ENCODE measurements around the gene AGO3.
A peak's percentile ranks its signal among the peaks of the same experiment; 100 is the strongest.

AGO3 gene

DNA sequence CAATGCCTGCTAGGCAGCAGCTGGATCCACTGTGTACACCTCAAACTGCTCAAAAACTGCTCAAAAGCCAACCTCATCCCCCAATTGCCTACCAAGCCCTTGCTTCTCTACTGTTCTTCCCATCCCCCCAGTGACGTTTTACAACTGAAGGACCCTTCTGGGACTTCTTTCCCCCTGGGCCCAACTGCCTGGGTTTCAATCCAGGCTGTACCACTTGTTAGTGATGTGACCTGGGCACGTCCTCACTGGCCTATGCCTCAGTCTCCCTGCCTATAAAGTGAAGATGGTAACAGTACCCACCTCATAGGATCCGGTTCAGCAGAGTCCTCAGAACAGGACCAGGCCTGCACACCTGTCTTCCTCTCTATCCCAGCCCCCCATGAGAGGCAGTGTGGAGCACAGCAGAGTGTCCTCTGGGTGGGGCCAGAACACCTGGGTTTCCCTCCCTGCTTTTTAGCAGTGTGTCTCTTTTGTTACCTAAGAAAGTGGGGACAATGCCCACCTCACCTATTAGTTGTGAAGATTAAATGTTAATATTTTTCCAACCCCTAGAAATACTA lies 151.1 kb downstream of the AGO3 start:
- Mint-ChIP-seq H3K27me3 (peaks cover 34% of the 10 kb centered on the region), H3K9me3 (no peaks in the 10 kb centered on the region), H3K4me3 (no peak overlapping the region), H3K4me1 (no peaks in the 10 kb centered on the region), H3K27ac (ENCODE audit: low read depth) (no peak overlapping the region), H3K36me3 (ENCODE audit: insufficient read depth) (peaks cover 1% of the 10 kb centered on the region)
- ATAC-seq (replicated peaks; ENCODE audit: extremely low read depth, poor library complexity, severe bottlenecking), result no peak
- DNase-seq (ENCODE audit: low spot score in 2 of 2), result no peak

DNA sequence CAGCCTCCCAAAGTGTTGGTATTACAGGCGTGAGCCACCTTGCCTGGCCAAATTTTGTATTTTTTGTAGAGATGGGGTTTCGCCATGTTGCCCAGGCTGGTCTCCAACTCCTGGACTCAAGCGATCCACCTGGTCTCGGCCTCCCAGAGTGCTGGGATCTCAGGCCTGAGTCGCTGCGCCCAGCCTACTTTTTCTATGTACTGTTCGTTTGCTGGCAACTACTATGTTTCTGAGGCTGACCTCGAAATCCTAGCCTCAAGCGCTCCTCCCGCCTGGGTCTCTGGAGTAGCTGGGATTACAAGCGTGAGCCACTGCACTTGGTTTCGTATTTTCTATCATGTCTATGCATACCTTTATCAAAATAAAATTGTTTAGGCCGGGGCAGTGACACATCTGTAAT lies 152.3 kb downstream of the AGO3 start:
- Mint-ChIP-seq H3K36me3 (ENCODE audit: insufficient read depth) (peaks cover 1% of the 10 kb centered on the region), H3K27me3 (peaks cover 36% of the 10 kb centered on the region)

DNA sequence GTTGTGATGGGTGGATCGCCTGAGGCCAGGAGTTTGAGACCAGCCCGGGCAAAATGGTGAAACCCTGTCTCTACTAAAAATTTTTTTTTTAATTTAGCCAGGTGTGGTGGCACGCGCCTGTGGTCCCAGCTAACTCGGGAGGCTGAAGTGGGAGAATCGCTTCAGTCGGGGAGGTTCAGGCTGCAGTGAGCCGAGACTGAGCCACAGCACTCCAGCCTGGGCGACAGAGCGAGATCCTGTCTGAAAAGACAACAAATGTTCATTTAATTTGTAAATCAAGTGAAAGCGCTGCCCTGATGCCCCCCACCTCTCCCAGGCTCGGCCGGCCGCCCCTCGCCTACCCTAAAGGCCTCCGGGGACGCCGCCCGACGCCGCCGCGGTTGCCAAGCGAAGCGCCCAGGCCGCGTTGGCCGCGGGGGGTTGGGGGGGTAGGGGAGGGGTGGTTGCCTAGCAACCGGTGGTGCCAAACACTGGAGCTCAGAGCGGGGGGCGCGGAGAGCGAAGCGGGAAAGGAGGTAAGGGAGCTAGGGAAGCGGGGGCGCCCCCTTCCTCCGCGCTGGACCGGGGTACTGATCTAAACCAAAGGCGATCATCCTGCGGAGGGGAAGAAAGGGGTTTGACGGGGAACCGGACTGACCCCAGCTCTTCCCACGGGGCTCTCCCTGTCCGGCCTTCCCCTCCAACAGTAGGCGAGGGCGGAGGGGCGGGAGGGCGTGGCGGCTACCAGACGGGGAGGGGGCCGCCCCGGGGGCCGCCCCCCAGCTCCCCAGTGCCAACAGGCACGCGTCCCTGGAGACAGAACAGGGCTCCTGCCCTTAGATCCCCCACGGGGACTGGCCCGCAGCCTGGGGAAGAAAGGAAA lies 153.0 kb downstream of the AGO3 start, which contains the start of gene TEKT2:
Gene TEKT2, plus strand, starts transcription at position 460 of the 862 bp plus-strand sequence. CDS start 828 bp downstream, outside the sequence.
- Mint-ChIP-seq H3K36me3 (ENCODE audit: insufficient read depth) (peaks cover 4% of the 10 kb centered on the region), H3K4me3 (no peak within 1 kb of the TSS), H3K27ac (ENCODE audit: low read depth) (no peak within 1 kb of the TSS), H3K4me1 (no peaks in the 10 kb centered on the region), H3K27me3 (peaks cover 36% of the 10 kb centered on the region), H3K9me3 (no peaks in the 10 kb centered on the region)
- DNase-seq (ENCODE audit: low spot score in 2 of 2) (no peak), ATAC-seq (replicated peaks; ENCODE audit: extremely low read depth, poor library complexity, severe bottlenecking) (no peak)

More for the DNA sequence above, 152.3 kb downstream of the AGO3 start:
- DNase-seq (ENCODE audit: low spot score in 2 of 2) (no peak), ATAC-seq (replicated peaks; ENCODE audit: extremely low read depth, poor library complexity, severe bottlenecking) (no peak)
- H3K9me3 Mint-ChIP-seq, result no peaks in the 10 kb centered on the region
- no peak overlapping the region for H3K4me3 Mint-ChIP-seq
- no peak overlapping the region for H3K27ac Mint-ChIP-seq (ENCODE audit: low read depth)
- H3K4me1 Mint-ChIP-seq, result no peaks in the 10 kb centered on the region

DNA sequence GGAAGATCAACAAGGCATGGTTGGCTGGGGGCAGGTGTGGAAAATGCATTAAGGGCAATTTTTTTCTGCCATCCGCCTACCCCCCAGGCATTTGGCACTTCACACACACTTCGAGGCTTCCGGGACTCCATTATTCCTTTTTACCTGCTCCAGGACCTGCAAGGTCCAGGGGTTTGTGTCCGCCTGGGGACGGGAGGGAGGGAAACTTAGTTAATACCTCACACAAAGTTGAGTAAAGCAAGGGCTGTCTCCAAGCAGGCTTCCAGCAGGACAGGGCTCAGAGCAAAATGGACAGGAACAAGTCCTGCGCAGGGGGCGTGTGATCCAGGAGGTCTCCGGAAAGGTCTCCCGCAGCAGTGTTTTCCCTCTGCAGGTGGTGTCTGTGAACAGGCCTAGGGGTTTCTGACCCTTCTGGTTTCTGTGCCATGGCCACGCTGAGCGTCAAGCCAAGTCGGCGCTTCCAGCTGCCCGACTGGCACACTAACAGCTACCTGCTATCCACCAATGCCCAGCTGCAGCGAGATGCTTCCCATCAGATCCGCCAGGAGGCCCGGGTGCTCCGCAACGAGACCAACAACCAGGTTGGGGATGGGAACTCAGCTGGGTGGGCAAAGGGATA lies 153.7 kb downstream of the AGO3 start:
- Mint-ChIP-seq H3K4me1 (peaks cover 5% of the 10 kb centered on the region), H3K36me3 (ENCODE audit: insufficient read depth) (peaks cover 4% of the 10 kb centered on the region), H3K27me3 (peaks cover 36% of the 10 kb centered on the region), H3K9me3 (no peaks in the 10 kb centered on the region), H3K27ac (ENCODE audit: low read depth) (no peak overlapping the region), H3K4me3 (no peak overlapping the region)
- DNase-seq (ENCODE audit: low spot score in 2 of 2) (no peak), ATAC-seq (replicated peaks; ENCODE audit: extremely low read depth, poor library complexity, severe bottlenecking) (no peak)

DNA sequence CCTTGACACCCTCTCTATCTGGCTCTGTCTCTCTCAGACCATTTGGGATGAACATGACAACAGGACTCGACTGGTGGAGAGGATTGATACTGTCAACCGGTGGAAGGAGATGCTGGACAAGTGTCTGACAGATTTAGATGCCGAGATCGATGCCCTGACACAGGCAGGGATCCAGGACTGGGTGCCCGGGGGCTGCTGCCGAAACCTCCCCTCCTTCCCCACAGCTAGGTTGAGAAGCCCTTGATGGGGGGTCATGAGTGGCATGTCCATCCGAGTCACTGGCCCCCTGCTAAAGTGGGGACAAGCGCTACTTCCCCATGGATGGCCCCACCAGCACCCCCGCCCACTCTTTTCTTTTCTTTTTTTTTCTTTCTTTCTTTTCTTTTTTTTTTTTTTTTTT lies 154.2 kb downstream of the AGO3 start:
- Mint-ChIP-seq H3K9me3 (no peaks in the 10 kb centered on the region), H3K27me3 (peaks cover 36% of the 10 kb centered on the region), H3K36me3 (ENCODE audit: insufficient read depth) (peaks cover 4% of the 10 kb centered on the region), H3K27ac (ENCODE audit: low read depth) (no peak overlapping the region), H3K4me1 (peaks cover 10% of the 10 kb centered on the region), H3K4me3 (no peak overlapping the region)
- DNase-seq (ENCODE audit: low spot score in 2 of 2) (no peak), ATAC-seq (replicated peaks; ENCODE audit: extremely low read depth, poor library complexity, severe bottlenecking) (no peak)

DNA sequence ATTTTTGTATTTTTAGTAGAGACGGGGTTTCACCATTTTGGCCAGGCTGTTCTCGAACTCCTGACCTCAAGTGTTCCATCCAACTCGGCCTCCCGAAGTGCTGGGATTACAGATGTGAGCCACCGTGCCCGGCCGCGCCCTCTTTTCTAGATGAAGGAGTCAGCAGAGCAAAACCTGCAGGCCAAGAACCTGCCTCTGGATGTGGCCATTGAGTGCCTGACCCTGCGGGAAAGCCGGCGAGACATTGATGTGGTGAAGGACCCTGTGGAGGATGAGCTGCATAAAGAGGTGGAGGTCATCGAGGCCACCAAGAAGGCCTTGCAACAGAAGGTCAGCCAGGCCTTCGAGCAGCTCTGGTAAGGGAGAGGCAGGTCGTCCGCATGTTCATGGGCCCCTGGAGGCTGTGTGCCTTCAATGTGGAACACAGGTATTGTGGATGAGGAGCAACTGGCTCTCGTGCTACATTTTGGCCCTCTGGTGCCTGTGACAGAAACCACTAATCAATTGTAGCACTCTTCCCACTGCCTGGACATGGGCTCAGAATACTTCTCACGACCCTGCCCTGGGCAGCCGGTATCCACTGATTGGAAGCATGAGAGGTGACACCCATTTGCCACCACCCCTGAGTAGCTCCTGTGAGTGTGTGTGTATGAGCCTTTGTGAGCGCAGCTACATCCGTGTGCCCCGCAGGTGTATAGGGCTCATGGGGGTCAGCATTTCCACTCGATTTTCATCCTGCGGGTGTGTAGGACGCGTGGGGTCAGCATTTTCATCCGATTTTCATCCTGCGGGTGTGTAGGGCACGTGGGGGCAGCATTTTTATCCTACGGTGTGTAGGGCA lies 155.0 kb downstream of the AGO3 start:
- peaks cover 11% of the 10 kb centered on the region for H3K4me1 Mint-ChIP-seq
- H3K27me3 Mint-ChIP-seq, result peaks cover 29% of the 10 kb centered on the region
- no peaks in the 10 kb centered on the region for H3K9me3 Mint-ChIP-seq
- no peak overlapping the region for H3K27ac Mint-ChIP-seq (ENCODE audit: low read depth)
- peaks cover 4% of the 10 kb centered on the region for H3K36me3 Mint-ChIP-seq (ENCODE audit: insufficient read depth)
- ATAC-seq (replicated peaks; ENCODE audit: extremely low read depth, poor library complexity, severe bottlenecking) (no peak), DNase-seq (ENCODE audit: low spot score in 2 of 2) (no peak)
- H3K4me3 Mint-ChIP-seq, result no peak overlapping the region

DNA sequence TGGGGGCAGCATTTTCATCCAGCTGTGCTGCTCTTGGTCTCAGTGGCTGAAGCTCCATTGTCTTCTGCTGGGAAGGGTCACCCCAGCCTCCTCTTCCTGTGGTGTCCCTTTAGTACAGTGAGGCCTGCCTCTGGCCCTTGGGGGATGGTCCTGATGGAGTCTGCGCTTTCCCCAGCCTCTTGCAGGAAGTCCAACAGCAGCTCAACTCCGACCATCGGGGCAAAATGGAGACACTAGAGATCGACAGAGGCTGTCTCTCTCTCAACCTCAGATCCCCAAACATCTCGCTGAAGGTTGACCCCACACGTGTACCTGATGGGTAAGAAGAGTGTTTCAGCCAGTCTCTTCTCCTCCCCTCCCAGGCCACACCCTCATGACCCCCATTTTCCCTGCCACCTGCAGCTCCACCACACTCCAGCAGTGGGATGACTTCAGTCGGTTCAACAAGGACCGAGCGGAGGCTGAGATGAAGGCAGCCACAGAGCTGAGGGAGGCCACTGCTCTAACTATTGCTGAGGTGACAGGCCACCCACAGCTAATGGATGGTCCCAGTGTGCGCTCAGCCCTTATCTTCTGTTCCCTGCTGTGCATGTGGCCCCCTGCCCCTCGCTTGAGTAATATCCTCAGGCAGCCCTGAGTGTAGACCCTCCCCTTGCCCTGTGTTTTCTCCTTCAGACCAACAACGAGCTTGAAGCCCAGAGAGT lies 155.8 kb downstream of the AGO3 start:
- peaks cover 26% of the 10 kb centered on the region for H3K27me3 Mint-ChIP-seq
- H3K4me3 Mint-ChIP-seq, result peak overlapping the region; percentile 43
- DNase-seq (ENCODE audit: low spot score in 2 of 2), result no peak
- H3K27ac Mint-ChIP-seq (ENCODE audit: low read depth), result no peak overlapping the region
- no peaks in the 10 kb centered on the region for H3K9me3 Mint-ChIP-seq
- peaks cover 3% of the 10 kb centered on the region for H3K36me3 Mint-ChIP-seq (ENCODE audit: insufficient read depth)
- peaks cover 17% of the 10 kb centered on the region for H3K4me1 Mint-ChIP-seq
- ATAC-seq (replicated peaks; ENCODE audit: extremely low read depth, poor library complexity, severe bottlenecking), result no peak

DNA sequence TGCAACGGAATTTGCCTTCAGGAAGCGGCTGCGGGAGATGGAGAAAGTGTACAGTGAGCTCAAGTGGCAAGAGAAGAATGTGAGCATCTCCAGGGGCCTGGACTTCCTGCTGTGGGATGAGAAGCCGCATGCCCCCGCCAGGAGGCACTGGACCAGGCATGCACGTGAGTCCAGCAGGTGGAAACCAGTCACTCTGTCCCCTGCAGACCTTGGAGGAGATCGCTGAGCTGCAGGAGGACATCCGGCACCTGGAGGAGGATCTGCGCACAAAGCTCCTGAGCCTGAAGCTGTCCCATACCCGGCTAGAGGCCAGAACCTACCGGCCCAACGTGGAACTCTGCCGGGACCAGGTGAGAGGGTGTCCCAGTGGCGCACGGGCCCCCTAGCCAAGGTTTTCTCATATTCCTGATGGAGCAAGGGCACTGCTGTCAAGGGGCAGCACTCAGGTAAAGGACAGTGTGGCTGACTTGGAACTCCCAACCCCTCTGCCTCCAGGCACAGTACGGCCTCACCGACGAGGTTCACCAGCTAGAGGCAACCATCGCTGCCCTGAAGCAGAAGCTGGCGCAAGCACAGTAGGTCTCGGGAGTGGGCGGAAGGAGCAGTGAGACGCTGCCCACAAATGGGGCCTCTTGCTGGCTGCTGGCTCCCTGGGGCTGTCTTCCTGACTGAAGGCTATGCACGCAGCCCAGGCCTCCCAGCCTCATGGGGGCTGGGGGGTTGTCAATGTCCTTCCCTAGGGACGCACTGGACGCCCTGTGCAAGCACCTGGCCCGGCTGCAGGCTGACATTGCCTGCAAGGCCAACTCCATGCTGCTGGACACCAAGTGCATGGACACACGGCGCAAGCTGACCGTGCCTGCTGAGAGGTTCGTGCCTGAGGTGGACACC lies 156.6 kb downstream of the AGO3 start:
- Mint-ChIP-seq H3K4me3 (peak overlapping the region; percentile 87), H3K9me3 (no peaks in the 10 kb centered on the region), H3K27ac (ENCODE audit: low read depth) (no peak overlapping the region), H3K4me1 (peaks cover 17% of the 10 kb centered on the region), H3K27me3 (peaks cover 19% of the 10 kb centered on the region), H3K36me3 (ENCODE audit: insufficient read depth) (peaks cover 5% of the 10 kb centered on the region)
- no peak for DNase-seq (ENCODE audit: low spot score in 2 of 2)
- ATAC-seq (replicated peaks; ENCODE audit: extremely low read depth, poor library complexity, severe bottlenecking), result no peak

DNA sequence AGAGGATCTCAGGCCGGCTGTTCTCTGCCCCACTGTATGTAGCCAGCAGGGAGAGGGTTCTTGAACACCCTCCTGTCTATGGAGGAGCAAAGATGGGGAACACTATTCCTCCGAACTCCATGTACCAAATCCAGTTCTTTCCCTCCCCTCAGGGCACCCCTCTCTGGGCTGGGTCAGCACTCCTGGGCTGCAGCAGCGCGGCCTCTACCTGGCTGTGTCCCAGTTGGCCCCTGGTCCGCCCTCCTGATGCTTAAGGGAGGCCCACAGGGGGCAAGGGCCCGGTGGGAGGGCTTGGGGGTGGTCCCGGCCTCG lies 157.3 kb downstream of the AGO3 start:
- Mint-ChIP-seq H3K27ac (ENCODE audit: low read depth) (peak overlapping the region; percentile 90), H3K36me3 (ENCODE audit: insufficient read depth) (peaks cover 5% of the 10 kb centered on the region), H3K4me3 (peak overlapping the region; percentile 87), H3K27me3 (peaks cover 17% of the 10 kb centered on the region), H3K4me1 (peaks cover 19% of the 10 kb centered on the region), H3K9me3 (no peaks in the 10 kb centered on the region)
- DNase-seq (ENCODE audit: low spot score in 2 of 2) (no peak), ATAC-seq (replicated peaks; ENCODE audit: extremely low read depth, poor library complexity, severe bottlenecking) (no peak)

DNA sequence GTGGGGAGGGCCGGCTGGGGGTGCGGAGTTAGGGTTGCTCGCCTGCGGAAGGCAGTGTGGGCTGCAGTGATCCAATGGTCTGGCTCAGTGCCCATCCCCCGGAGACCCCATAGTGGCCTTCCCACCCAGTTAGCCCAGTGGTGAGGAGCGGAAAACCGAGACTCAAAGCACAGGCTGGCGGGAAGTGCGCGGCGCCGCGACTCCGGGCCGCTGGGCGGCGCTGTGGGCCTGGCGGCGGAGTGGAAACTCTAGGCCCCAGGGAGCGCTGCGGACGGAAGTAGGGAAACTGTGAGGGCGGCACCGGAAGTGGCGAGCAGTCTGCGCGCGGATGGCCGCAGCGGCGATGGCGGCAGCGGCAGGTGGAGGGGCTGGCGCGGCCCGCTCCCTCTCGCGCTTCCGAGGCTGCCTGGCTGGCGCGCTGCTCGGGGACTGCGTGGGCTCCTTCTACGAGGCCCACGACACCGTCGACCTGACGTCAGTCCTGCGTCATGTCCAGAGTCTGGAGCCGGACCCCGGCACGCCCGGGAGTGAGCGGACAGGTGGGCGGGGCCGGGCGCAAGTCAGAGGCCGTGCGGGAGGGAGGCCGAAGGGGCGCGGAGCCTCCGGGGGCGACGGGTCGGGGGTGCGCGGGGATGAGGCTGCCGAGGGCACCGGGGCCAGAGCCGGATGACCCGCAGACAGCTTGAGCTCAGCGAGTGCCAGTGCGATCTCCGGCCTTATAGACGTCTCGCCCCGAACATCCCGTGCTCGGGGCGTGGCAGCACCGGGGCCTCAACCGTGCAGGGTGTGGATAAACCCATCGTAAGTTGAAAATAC lies 157.9 kb downstream of the AGO3 start, which contains the start of gene ADPRS:
Gene ADPRS, plus strand, starts transcription at position 316 of the 816 bp plus-strand sequence. Its CDS starts 13 bp downstream, at position 329.
- H3K27me3 Mint-ChIP-seq, result peaks cover 17% of the 10 kb centered on the region
- peak; percentile 95 for ATAC-seq (replicated peaks; ENCODE audit: extremely low read depth, poor library complexity, severe bottlenecking)

More for the DNA sequence above, 157.9 kb downstream of the AGO3 start, which contains the start of gene ADPRS:
- Mint-ChIP-seq H3K4me3 (peak within 1 kb of the TSS; percentile 87), H3K36me3 (ENCODE audit: insufficient read depth) (peaks cover 5% of the 10 kb centered on the region), H3K4me1 (peaks cover 22% of the 10 kb centered on the region), H3K9me3 (no peaks in the 10 kb centered on the region), H3K27ac (ENCODE audit: low read depth) (peak within 1 kb of the TSS; percentile 90)
- peak; percentile 78 to 82 for DNase-seq (ENCODE audit: low spot score in 2 of 2)

Data from central memory CD8-positive, alpha-beta T cell (primary cell).